ENCODE measurements around the gene CNTNAP5.

DNA sequence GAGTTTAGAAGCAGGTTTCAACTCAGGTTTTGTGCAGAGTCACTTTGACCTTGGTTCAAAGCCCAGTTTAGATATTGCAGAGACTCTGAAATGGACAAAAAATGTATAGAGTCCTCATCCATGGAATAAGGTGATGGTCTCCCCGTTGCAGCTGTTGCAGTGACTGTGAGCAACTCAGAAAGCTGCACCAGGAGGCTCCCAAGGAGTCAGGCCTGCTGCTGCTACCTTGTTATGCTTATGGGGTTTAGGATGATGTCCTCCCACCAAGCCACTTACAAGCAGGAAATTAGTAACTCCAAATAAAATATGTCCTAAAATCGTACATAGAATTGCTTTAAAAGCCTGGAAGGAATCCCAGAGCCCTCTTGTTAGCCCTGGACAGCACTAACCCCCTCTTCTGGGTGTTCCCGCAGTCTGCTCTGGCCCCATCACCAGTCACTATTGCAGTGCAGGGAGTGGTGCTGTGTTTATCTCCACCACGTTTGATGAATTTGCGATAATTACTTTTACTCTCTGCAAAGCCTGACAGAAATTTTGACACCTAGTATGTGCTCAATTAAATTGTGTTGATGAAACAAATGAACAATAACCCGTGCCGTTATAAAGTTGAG is 189.0 kb downstream of the CNTNAP5 start:
- TF ChIP-seq, protein P1, sequence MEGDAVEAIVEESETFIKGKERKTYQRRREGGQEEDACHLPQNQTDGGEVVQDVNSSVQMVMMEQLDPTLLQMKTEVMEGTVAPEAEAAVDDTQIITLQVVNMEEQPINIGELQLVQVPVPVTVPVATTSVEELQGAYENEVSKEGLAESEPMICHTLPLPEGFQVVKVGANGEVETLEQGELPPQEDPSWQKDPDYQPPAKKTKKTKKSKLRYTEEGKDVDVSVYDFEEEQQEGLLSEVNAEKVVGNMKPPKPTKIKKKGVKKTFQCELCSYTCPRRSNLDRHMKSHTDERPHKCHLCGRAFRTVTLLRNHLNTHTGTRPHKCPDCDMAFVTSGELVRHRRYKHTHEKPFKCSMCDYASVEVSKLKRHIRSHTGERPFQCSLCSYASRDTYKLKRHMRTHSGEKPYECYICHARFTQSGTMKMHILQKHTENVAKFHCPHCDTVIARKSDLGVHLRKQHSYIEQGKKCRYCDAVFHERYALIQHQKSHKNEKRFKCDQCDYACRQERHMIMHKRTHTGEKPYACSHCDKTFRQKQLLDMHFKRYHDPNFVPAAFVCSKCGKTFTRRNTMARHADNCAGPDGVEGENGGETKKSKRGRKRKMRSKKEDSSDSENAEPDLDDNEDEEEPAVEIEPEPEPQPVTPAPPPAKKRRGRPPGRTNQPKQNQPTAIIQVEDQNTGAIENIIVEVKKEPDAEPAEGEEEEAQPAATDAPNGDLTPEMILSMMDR (IDR thresholded peaks at IDR 0.05) = no peak
- TF ChIP-seq ZFX (IDR thresholded peaks at IDR 0.05; ENCODE audit: borderline replicate concordance) = no peak
